ENCODE results near the gene SAA4. TPM values are rescaled to one million over a fixed set of nuclear protein-coding genes. Genes with fewer than 3 reads are reported as not detected.
A peak's percentile ranks its signal among the peaks of the same experiment; 100 is the strongest.
"Not testable (repeated sequence)": the region's sequence is repeated elsewhere in the genome, so short reads cannot be mapped to it uniquely, and the experiment has no call there.

Gene SAA4, protein sequence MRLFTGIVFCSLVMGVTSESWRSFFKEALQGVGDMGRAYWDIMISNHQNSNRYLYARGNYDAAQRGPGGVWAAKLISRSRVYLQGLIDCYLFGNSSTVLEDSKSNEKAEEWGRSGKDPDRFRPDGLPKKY
- total RNA-seq (2014; rRNA removed; shearing (Covaris generic)): not detected in 2 replicates

GRCh38 chr11:18236664-18237356, at the start of gene SAA4:
Gene SAA4 (minus strand): TSS chr11:18236802. CDS start chr11:18235926, 876 bp downstream.
- no peak for DNase-seq (ENCODE audit: low read depth)

- no peak for DNase-seq (ENCODE audit: low read depth)
Measured at GRCh38 chr11:18285841-18286240, 49.2 kb upstream of the SAA4 start.

DNA sequence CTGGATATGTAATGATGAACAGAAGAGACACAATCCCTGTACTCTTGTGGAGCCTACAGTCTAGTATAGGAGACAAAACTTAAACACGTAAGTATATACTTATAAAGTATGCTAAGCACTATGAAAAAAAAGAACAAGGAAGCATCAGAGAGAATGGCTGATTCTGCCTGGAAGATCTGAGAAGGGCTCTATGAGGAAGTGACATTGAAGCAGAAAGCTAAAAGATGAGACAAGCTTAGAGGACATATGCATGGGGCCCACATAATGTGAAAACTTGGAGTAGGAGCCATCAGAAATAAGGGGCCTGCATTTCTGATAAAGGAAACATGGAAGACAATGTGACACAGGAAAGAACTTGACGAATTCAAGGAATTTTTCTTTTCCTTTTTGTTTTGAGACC, 46.0 kb upstream of the SAA4 start:
- DNase-seq (ENCODE audit: low read depth): no peak

DNA sequence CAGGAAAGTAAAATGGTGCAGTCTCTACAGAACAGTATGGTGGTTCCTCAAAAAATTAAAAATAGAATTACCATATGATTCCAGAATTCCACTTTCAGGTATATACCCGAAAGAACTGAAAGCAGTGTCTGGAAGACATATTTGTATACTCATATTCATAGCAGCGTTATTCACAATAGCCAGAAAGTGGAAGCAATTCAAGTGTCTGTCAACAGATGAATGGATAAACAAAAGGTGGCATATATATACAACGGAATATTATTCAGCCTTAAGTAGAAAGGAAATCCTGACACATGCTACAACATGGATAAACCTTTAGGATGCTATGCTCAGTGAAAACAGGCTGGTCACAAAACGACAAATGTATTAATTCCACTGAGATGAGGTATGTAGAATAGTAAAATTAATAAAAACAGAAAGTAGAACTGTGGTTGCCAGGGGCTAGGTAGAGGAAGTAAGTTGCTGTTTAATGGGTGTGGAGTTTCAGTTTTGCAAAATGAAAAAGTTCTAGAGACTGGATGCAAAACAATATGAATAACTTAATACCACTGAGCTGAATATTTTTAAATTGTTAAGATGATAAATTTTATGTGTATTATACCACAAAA, 43.9 kb upstream of the SAA4 start:
- DNase-seq (ENCODE audit: low read depth): no peak

DNA sequence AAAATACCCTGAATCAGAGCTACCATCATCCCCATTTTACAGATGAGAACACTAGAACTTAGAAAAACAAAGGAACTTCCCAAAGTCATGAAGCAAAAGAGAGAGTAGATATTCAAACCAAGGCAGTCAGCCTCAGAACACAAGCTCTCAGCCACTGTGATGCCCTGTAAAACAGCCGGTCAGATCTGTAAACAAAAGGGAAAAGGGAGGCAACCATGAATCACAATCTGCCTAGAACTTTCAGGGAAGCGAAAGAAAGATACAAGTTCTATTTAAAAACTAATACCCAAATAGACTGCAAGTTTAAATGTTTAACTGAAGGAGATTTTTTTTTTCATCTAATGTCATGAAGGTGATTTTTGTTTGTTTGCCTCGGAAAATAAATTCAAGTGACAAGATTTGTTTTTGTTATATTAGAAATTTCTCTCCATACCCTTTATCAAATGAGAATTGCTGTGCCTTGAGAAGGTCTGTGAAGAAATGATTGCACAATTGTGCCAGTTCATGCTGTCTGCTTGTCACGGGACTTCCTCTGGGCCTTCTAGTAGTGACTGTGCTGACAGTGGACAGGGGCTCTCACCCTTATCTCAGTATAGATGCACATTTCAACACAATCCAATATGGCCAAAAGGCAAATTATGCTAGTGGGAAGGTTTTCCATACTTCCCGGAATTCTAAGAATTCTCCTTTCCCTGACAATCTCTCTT, 41.1 kb upstream of the SAA4 start:
- DNase-seq (ENCODE audit: low read depth): no peak

- no peak for DNase-seq (ENCODE audit: low read depth)
Measured at GRCh38 chr11:18271206-18271605, 34.6 kb upstream of the SAA4 start.

- DNase-seq (ENCODE audit: low read depth): no peak
Measured at GRCh38 chr11:18270102-18270501, 33.5 kb upstream of the SAA4 start.

DNA sequence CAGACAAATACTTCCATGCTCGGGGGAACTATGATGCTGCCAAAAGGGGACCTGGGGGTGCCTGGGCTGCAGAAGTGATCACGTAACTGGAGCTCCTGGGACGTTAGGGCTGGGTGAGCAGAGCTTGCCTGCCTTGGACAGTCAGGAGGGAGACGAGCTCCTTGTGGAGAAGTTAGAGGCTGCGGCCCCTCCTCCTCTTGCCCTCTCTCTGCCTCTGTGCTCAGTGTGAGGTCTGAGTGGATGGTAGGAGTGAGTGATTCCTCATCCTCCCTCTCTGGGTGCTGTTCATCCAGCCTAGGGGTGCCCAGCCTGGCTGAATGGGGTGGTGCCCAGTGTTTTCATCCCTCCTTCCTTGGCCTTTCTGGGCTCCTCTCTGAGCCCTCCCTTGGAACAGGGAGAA, 32.6 kb upstream of the SAA4 start:
- DNase-seq (ENCODE audit: low read depth): not testable (repeated sequence)

DNA sequence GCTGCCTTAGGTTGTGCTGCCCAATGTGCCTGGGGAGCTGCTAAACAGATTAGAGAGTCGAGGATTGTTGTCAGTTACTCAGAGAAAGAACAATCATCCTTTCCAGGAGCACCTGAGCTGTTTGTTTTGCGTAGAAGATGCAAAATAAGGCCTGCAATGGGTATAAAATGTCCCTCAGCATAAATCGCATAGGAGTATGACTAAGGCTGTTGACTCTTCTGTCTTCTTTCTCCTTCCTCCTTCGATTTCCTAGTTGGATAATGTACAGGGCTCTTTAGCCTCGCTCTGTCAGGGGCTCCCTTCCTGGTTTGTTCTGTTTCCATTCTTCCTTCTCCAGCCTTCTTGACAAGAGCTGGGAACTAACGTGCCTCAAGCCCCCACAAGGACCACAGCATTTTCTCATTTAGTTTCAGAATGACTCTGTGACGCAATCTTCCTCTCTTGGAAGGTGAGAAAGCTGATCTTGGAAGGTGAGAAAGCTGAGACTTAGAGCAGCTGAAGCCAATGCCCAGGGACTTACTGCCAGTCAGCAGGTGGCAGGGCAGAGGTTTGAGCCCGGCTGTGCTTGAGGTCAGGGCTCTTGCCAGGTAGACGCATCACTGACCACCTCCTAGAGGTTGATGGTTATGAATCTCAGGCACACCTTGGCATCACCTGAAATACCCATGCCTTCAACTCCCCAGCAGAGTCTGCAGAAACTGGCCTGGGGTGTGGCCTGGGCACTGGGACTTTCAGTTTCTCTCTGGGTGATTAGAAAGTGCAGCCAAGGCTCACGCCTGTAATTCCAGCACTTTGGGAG, 30.9 kb upstream of the SAA4 start:
- DNase-seq (ENCODE audit: low read depth): not testable (repeated sequence)

GRCh38 chr11:18265949-18266348, 29.3 kb upstream of the SAA4 start, which contains the start of gene SAA1:
Gene SAA1 (plus strand): TSS chr11:18266264. CDS start chr11:18266888, 624 bp downstream.
- DNase-seq (ENCODE audit: low read depth): peak; percentile 24

DNA sequence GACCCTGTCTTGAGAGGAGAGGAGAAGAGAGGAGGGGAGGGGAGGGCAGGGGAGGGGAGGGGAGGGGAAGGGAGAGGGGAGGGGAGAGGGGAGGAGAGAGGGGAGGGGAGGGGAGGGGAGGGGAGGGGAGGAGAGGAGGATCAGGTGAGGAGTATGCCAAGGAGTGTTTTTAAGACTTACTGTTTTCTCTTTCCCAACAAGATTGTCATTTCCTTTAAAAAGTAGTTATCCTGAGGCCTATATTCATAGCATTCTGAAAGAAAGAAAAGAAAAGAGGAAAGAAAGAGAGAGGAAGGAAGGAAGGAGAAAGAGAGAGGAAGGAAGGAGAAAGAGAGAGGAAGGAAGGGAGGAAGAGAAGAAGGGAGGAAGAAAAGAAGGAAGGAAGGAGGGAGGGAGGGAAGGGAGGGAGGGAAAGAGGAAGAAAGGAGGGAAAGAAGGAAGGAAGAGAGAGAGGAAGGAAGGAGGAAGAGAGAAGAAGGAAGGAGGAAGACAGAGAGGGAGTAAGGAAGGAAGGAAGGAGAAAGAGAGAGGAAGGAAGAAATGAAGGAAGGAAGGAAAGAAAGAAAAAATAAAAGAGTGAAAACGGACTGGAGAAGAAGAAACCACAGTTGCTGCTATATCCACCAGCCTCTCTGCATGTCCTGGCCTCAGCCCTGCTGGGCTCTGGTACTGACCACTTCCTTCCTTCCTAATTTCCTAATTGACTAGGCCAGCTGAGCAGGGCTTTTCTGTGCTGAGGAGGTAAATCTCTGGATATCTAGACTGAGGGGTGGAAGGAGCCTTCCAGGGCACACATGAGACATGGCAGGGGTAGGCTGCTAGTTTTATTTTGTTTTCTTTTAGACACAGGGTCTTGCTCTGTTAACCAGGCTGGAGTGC, 28.3 kb upstream of the SAA4 start:
- no peak for DNase-seq (ENCODE audit: low read depth)

- no peak for DNase-seq (ENCODE audit: low read depth)
Measured at GRCh38 chr11:18264035-18264434, 27.4 kb upstream of the SAA4 start.

GRCh38 chr11:18262681-18263350, 26.2 kb upstream of the SAA4 start:
- not testable (repeated sequence) for DNase-seq (ENCODE audit: low read depth)

GRCh38 chr11:18261721-18262120, 25.1 kb upstream of the SAA4 start:
- DNase-seq (ENCODE audit: low read depth): no peak

- DNase-seq (ENCODE audit: low read depth): no peak
Measured at GRCh38 chr11:18259259-18259658, 22.7 kb upstream of the SAA4 start.

DNA sequence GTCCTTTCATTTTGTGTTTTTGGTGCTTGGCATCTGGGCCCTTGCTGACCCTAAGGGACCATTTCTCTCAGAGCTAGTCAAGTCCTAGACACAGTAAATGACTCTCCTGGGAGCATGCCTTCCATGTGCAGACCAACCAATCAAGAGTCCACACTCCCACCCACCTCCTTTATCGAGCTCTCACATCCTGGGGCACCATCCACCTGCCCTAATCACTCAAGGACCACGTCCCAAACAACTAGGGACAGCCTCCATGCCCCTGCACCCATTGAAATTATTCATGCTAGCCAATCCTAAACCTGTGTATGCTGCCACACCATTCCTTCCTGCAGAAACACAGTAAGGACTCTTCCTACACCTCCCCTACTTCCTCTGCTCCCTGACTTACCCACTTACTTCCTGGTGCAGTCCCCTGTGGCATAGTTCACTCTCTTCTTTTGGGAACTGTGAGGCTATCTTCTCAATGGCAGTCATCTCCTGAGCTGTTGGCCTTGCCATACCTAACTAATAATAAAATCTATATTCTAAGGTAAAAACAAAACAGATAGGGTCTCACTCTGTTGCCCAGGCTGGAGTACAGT, 18.3 kb upstream of the SAA4 start:
- no peak for DNase-seq (ENCODE audit: low read depth)

- no peak for DNase-seq (ENCODE audit: low read depth)
Measured at GRCh38 chr11:18253778-18254338, 17.3 kb upstream of the SAA4 start.

- no peak for DNase-seq (ENCODE audit: low read depth)
Measured at GRCh38 chr11:18253233-18253632, 16.6 kb upstream of the SAA4 start.

DNA sequence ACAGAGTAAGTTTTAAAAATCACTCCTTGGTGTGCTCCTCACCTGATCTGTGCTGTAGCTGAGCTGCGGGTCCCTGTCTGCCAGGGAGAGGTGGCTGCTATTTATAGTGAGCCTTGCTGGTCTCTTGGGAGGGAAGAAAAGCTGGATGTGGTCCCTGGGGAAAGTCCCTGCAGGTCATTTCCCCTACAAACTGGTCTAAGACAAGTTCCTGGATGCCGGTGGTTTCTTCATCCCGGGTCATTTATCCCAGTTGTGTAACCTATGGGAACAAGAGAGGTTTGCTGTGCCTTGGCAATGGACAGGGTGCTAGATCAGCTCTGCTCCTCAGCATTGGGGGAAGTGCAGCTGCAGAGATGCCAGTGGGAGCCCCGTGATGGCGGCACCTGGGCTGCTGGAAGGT, 12.0 kb upstream of the SAA4 start, which contains the start of gene SAA2:
SAA2 (minus strand) TSS at position 108 of the 400 bp plus-strand sequence. CDS start 657 bp downstream, outside the sequence.
- DNase-seq (ENCODE audit: low read depth): peak; percentile 31

Data from Daoy (cell line).